Transverse colon (tissue), 4 donors: ENCODE data around the gene PLXNC1. TPM values are rescaled to one million over a fixed set of nuclear protein-coding genes. Genes with fewer than 3 reads are reported as not detected.

ENCODE experiments used
- DNase-seq: peaks from one replicate; pipeline ENCODE4 v3.0.0-alpha.2; 2019
- H3K27ac ChIP-seq, 4 donors: fragments of 200-600 bp; sonication (generic); 2 replicates each; pipeline ENCODE4 v1.5.1; 2016 to 2018; ENCODE audit warnings: inconsistent platforms in 4 of 4
- H3K27me3 ChIP-seq: fragments of 200-600 bp; sonication (generic); 2 replicates; pipeline ENCODE4 v1.5.1; 2017; ENCODE audit warnings: inconsistent platforms
- H3K36me3 ChIP-seq, 4 donors: fragments of 200-600 bp; sonication (generic); 2 replicates each; pipeline ENCODE4 v1.5.1; 2017 to 2019; ENCODE audit warnings: inconsistent platforms in 4 of 4
- H3K4me1 ChIP-seq, 4 donors: fragments of 200-600 bp; sonication (generic); 2 replicates each; pipeline ENCODE4 v1.5.1; 2017 to 2020; ENCODE audit warnings: inconsistent platforms in 4 of 4
- H3K4me3 ChIP-seq, 4 donors: fragments of 200-600 bp; sonication (generic); 1 replicate in 1 of 4; 2 replicates in 3 of 4; pipeline versions ENCODE4 v1.5.1 to v1.6.1; 2017 to 2019; ENCODE audit warnings: inconsistent platforms in 4 of 4
- H3K9me3 ChIP-seq, 2 donors: fragments of 200-600 bp; sonication (generic); 2 replicates each; pipeline ENCODE4 v1.5.1; 2017 to 2019; ENCODE audit warnings: inconsistent platforms in 2 of 2
- EP300 ChIP-seq: sonication (generic); formaldehyde crosslinking; IDR thresholded peaks from one replicate; pipeline ENCODE4 v1.6.1; 2017; ENCODE audit warnings: antibody characterized with exemption, low read depth
- POLR2A ChIP-seq: fragments of 450-650 bp; IDR thresholded peaks from one replicate; pipeline ENCODE4 v1.6.1; 2016; ENCODE audit warnings: antibody characterized with exemption, mild to moderate bottlenecking, moderate library complexity
- POLR2AphosphoS5 ChIP-seq, 3 donors: sonication (generic); formaldehyde crosslinking; IDR thresholded peaks; one replicate each; pipeline ENCODE4 v1.6.1; 2016; ENCODE audit warnings: antibody characterized with exemption in 3 of 3
- WGBS, 2 donors: methylation state at CpG; one replicate each; pipeline ENCODE4 v1.1.5; 2018; ENCODE audit warnings: low coverage in 1 of 2; 5-methylcytosine and 5-hydroxymethylcytosine counted together
- in situ Hi-C, 4 donors: fragments of 200-750 bp; cut with MboI; loops; one replicate each; pipeline versions ENCODE4 v1.15.0 to v1.15.1; 2017; ENCODE audit warnings: low sequenced_read_pairs in 3 of 4, low pct_ligation_motif_present in 1 of 4, low pct_unique_long_range_greater_than_20kb in 1 of 4
- intact Hi-C: fragments of 100-400 bp; cut with DNase I; formaldehyde crosslinking; loops from one replicate; pipeline ENCODE4 v1.15.1; 2023; ENCODE audit warnings: low total_unique reads
- total RNA-seq, 4 donors: library from RNA; depleted of rRNA; stranded (reverse); fragments of >200 nt; gene quantifications; one replicate each; pipeline ENCODE4 v1.1.0, GENCODE V29; 2016
- TF ChIP-seq, protein P1 (sequence below), 5 experiments: fragments of 200-600 bp in 3 of 5; fragments of 450-650 bp in 2 of 5; sonication (generic) in 3 of 5; IDR thresholded peaks; 1 replicate in 2 of 5; 2 replicates in 3 of 5; pipeline ENCODE4 v1.5.1; 2016 to 2017; ENCODE audit warnings: antibody characterized with exemption in 5 of 5, inconsistent platforms in 3 of 5, mild to moderate bottlenecking in 2 of 5, moderate library complexity in 1 of 5

The PLXNC1 gene
- total RNA-seq, 4 donors from 2014 or later = 3.3 to 12.7 (median 6.8) TPM

DNA sequence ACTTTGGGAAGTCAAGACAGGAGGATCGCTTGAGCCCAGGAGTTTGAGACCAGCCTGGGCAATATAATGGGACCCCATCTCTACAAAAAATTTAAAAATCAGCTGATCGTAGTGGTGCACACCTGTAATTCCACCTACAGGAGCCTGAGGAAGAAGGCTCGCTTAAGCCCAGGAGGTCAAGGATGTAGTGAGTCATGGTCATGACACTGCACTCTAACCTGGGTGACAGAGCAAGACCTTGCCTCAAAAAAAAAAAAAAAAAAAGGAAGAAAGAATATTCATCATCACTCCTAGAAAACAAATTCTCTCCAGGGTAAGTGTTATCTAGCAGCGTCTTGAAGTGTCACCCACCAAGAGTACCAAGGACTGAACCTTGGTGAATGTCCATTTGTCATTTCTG is 34.2 kb upstream of the PLXNC1 start:
- 91 to 97% methylated on average over 4 of the region's 4 CpGs for WGBS, 2 donors

DNA sequence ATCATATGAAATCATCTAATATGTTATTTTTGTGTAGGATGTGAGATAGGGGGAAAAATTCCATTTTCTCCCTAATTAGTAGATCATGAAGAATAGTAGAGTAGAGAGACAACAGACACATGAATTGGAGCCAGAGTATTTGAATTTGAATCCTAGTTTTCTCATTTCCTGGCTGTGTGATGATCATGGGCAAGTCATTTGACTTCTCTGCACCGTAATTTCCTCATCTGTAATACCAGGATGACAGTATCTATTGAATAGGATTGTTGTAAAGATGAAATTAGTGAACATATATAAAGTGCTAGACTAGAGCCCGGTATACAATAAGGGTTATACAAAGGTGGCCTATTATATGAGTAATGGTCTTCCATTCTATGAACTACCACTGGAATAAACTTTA is 32.2 kb upstream of the PLXNC1 start:
- no peak for TF ChIP-seq POLR2AphosphoS5 (IDR thresholded peaks at IDR 0.05)
- TF ChIP-seq POLR2A = no peak
- TF ChIP-seq, protein P1, sequence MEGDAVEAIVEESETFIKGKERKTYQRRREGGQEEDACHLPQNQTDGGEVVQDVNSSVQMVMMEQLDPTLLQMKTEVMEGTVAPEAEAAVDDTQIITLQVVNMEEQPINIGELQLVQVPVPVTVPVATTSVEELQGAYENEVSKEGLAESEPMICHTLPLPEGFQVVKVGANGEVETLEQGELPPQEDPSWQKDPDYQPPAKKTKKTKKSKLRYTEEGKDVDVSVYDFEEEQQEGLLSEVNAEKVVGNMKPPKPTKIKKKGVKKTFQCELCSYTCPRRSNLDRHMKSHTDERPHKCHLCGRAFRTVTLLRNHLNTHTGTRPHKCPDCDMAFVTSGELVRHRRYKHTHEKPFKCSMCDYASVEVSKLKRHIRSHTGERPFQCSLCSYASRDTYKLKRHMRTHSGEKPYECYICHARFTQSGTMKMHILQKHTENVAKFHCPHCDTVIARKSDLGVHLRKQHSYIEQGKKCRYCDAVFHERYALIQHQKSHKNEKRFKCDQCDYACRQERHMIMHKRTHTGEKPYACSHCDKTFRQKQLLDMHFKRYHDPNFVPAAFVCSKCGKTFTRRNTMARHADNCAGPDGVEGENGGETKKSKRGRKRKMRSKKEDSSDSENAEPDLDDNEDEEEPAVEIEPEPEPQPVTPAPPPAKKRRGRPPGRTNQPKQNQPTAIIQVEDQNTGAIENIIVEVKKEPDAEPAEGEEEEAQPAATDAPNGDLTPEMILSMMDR (IDR thresholded peaks at IDR 0.05) = no peak
- TF ChIP-seq EP300 = no peak
- in situ Hi-C loops (loop anchor here in 2 of 4 donors (25.0 kb wide), 1 partner anchor 1129 kb away; no protein-coding TSS in a partner anchor), intact Hi-C loops (no loop called here)
- Histone ChIP-seq H3K36me3 (no peaks in the 10 kb centered on the region), H3K4me3 (no peak overlapping the region), H3K4me1 (no peaks in the 10 kb centered on the region), H3K27ac (no peak overlapping the region), H3K9me3 (no peaks in the 10 kb centered on the region), H3K27me3 (no peaks in the 10 kb centered on the region)
- DNase-seq = no peak
- WGBS, 2 donors = 89 to 90% methylated on average over 2 of the region's 2 CpGs

More for the DNA sequence above, 34.2 kb upstream of the PLXNC1 start:
- Histone ChIP-seq H3K27me3 (no peaks in the 10 kb centered on the region), H3K4me1 (no peaks in the 10 kb centered on the region), H3K27ac (no peak overlapping the region), H3K9me3 (no peaks in the 10 kb centered on the region), H3K4me3 (no peak overlapping the region), H3K36me3 (no peaks in the 10 kb centered on the region)
- in situ Hi-C loops (loop anchor here in 2 of 4 donors (25.0 kb wide), 1 partner anchor 1127 kb away; no protein-coding TSS in a partner anchor), intact Hi-C loops (no loop called here)
- no peak for DNase-seq
- TF ChIP-seq, protein P1 (IDR thresholded peaks at IDR 0.05) = no peak
- TF ChIP-seq EP300 = no peak
- no peak for TF ChIP-seq POLR2AphosphoS5 (IDR thresholded peaks at IDR 0.05)
- TF ChIP-seq POLR2A = no peak

DNA sequence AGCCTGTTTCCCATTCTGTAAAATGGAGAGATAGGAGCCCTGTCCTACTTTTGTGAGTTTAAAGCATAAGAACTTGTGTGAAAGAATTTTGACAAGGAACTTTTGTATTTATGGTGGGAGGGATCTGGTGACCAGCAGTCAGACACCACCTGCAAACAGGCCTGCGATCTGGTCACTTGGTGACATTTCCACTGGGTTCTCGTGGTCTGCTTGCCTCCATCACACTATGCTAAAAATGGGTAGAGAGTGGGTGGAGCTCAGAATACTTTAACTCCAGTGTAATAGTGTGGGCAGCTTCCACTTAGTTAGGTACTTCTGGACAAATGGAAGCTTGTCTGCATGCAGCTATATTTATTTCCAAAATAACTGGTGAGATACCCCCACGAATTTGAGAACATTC is 26.5 kb upstream of the PLXNC1 start:
- intact Hi-C loops (no loop called here), in situ Hi-C loops (loop anchor here in 2 of 4 donors (25.0 kb wide), 1 partner anchor 1135 kb away; no protein-coding TSS in a partner anchor)
- Histone ChIP-seq H3K27ac (no peak overlapping the region), H3K9me3 (no peaks in the 10 kb centered on the region), H3K4me1 (no peaks in the 10 kb centered on the region), H3K4me3 (no peak overlapping the region), H3K36me3 (no peaks in the 10 kb centered on the region), H3K27me3 (no peaks in the 10 kb centered on the region)
- TF ChIP-seq POLR2A (no peak), POLR2AphosphoS5 (IDR thresholded peaks at IDR 0.05) (no peak), EP300 (no peak)
- TF ChIP-seq, protein P1 (IDR thresholded peaks at IDR 0.05) = no peak
- DNase-seq = no peak
- WGBS, 2 donors = 37 to 56% methylated on average over 3 of the region's 3 CpGs

DNA sequence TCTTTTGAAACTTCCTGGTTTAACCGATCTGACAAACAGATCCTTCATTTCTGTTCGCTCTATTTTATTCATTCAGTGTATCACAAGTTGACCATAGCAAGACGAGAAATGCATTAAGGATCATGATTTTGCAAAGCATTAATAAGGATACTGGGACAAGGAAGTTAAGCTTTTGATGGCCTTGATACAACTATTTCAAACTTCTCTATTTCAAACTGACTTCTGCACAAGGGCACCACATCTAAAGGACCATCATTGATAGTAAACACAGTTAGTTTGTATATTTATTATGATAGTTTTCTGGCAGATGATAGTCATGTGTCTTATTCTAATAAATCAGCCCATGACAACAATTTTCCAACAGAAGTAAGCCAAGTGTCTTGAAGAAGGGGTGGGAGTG is 25.8 kb upstream of the PLXNC1 start:
- Histone ChIP-seq H3K9me3 (no peaks in the 10 kb centered on the region), H3K36me3 (no peaks in the 10 kb centered on the region), H3K4me3 (no peak overlapping the region), H3K4me1 (no peaks in the 10 kb centered on the region), H3K27ac (no peak overlapping the region), H3K27me3 (no peaks in the 10 kb centered on the region)
- no peak for DNase-seq
- 77 to 84% methylated on average over 3 of the region's 3 CpGs for WGBS, 2 donors
- intact Hi-C loops (no loop called here), in situ Hi-C loops (loop anchor here in 2 of 4 donors (25.0 kb wide), 1 partner anchor 1135 kb away; no protein-coding TSS in a partner anchor)
- TF ChIP-seq, protein P1 (IDR thresholded peaks at IDR 0.05) = no peak
- TF ChIP-seq POLR2A (no peak), EP300 (no peak), POLR2AphosphoS5 (IDR thresholded peaks at IDR 0.05) (no peak)
